ENCODE results near the gene AKAP6.

AKAP6 gene

GRCh38 chr14:32438517-32438916, 109.4 kb downstream of the AKAP6 start:
- no peaks in the 10 kb centered on the region for H3K36me3 ChIP-seq (ENCODE audit: insufficient read depth)
- H2AFZ ChIP-seq (ENCODE audit: low read depth): 0 out of 2 replicates have a peak overlapping the region, but pooled peaks have one; percentile 24
- TF ChIP-seq CTCF (conservative IDR thresholded peaks at IDR 0.05; ENCODE audit: low read depth, low read length): no peak

GRCh38 chr14:32443890-32444661, 115.0 kb downstream of the AKAP6 start:
- H3K27ac ChIP-seq: no peak overlapping the region
- H3K4me2 ChIP-seq: no peak overlapping the region
- no peaks in the 10 kb centered on the region for H3K79me2 ChIP-seq (ENCODE audit: insufficient read depth, low read depth)
- no peaks in the 10 kb centered on the region for H3K27me3 ChIP-seq (ENCODE audit: insufficient read depth, low read depth)
- no peaks in the 10 kb centered on the region for H4K20me1 ChIP-seq (ENCODE audit: insufficient read depth)
- no peaks in the 10 kb centered on the region for H3K36me3 ChIP-seq (ENCODE audit: insufficient read depth)
- peaks cover 1% of the 10 kb centered on the region for H3K4me1 ChIP-seq (ENCODE audit: low read depth, poor library complexity, severe bottlenecking)
- no peak for TF ChIP-seq CTCF (conservative IDR thresholded peaks at IDR 0.05; ENCODE audit: low read depth, low read length)
- H3K9ac ChIP-seq: no peak overlapping the region
- H3K4me3 ChIP-seq (IDR thresholded peaks at IDR 0.05; ENCODE audit: insufficient read depth, low read depth, low read length): no peak overlapping the region
- no peak overlapping the region for H2AFZ ChIP-seq (ENCODE audit: low read depth)

More at GRCh38 chr14:32438517-32438916, 109.4 kb downstream of the AKAP6 start:
- H3K4me1 ChIP-seq (ENCODE audit: low read depth, poor library complexity, severe bottlenecking): peaks cover 9% of the 10 kb centered on the region
- H4K20me1 ChIP-seq (ENCODE audit: insufficient read depth): no peaks in the 10 kb centered on the region
- no peak overlapping the region for H3K27ac ChIP-seq
- no peaks in the 10 kb centered on the region for H3K27me3 ChIP-seq (ENCODE audit: insufficient read depth, low read depth)
- no peak overlapping the region for H3K9ac ChIP-seq
- no peak overlapping the region for H3K4me3 ChIP-seq (IDR thresholded peaks at IDR 0.05; ENCODE audit: insufficient read depth, low read depth, low read length)
- H3K4me2 ChIP-seq: no peak overlapping the region; the same call in 1 of the 2 replicates
- H3K79me2 ChIP-seq (ENCODE audit: insufficient read depth, low read depth): no peaks in the 10 kb centered on the region

GRCh38 chr14:32447371-32447770, 118.3 kb downstream of the AKAP6 start:
- H3K27me3 ChIP-seq (ENCODE audit: insufficient read depth, low read depth): no peaks in the 10 kb centered on the region
- no peak overlapping the region for H3K4me2 ChIP-seq

GRCh38 chr14:32449648-32450047, 120.5 kb downstream of the AKAP6 start:
- Histone ChIP-seq H3K36me3 (ENCODE audit: insufficient read depth) (no peaks in the 10 kb centered on the region), H3K4me1 (ENCODE audit: low read depth, poor library complexity, severe bottlenecking) (no peaks in the 10 kb centered on the region), H2AFZ (ENCODE audit: low read depth) (no peak overlapping the region), H3K4me3 (IDR thresholded peaks at IDR 0.05; ENCODE audit: insufficient read depth, low read depth, low read length) (no peak overlapping the region), H3K79me2 (ENCODE audit: insufficient read depth, low read depth) (no peaks in the 10 kb centered on the region), H3K4me2 (no peak overlapping the region), H4K20me1 (ENCODE audit: insufficient read depth) (no peaks in the 10 kb centered on the region), H3K27me3 (ENCODE audit: insufficient read depth, low read depth) (no peaks in the 10 kb centered on the region), H3K9ac (no peak overlapping the region), H3K27ac (no peak overlapping the region)
- no peak for TF ChIP-seq CTCF (conservative IDR thresholded peaks at IDR 0.05; ENCODE audit: low read depth, low read length)

More at GRCh38 chr14:32447371-32447770, 118.3 kb downstream of the AKAP6 start:
- H3K4me3 ChIP-seq (IDR thresholded peaks at IDR 0.05; ENCODE audit: insufficient read depth, low read depth, low read length): no peak overlapping the region
- H3K4me1 ChIP-seq (ENCODE audit: low read depth, poor library complexity, severe bottlenecking): no peaks in the 10 kb centered on the region
- TF ChIP-seq CTCF (conservative IDR thresholded peaks at IDR 0.05; ENCODE audit: low read depth, low read length): no peak
- no peak overlapping the region for H3K9ac ChIP-seq
- no peak overlapping the region for H3K27ac ChIP-seq
- no peak overlapping the region for H2AFZ ChIP-seq (ENCODE audit: low read depth)
- no peaks in the 10 kb centered on the region for H4K20me1 ChIP-seq (ENCODE audit: insufficient read depth)
- no peaks in the 10 kb centered on the region for H3K79me2 ChIP-seq (ENCODE audit: insufficient read depth, low read depth)
- H3K36me3 ChIP-seq (ENCODE audit: insufficient read depth): no peaks in the 10 kb centered on the region

Measured in KMS-11 (cell line).